ENCODE measurements around the gene DNAL1. TPM values are rescaled to one million over a fixed set of nuclear protein-coding genes. Genes with fewer than 3 reads are reported as not detected.
"Not testable (repeated sequence)": the region's sequence is repeated elsewhere in the genome, so short reads cannot be mapped to it uniquely, and the experiment has no call there.

The DNAL1 gene
- total RNA-seq (ENCODE audit: insufficient read depth, low replicate concordance) = 7.0 TPM

DNA sequence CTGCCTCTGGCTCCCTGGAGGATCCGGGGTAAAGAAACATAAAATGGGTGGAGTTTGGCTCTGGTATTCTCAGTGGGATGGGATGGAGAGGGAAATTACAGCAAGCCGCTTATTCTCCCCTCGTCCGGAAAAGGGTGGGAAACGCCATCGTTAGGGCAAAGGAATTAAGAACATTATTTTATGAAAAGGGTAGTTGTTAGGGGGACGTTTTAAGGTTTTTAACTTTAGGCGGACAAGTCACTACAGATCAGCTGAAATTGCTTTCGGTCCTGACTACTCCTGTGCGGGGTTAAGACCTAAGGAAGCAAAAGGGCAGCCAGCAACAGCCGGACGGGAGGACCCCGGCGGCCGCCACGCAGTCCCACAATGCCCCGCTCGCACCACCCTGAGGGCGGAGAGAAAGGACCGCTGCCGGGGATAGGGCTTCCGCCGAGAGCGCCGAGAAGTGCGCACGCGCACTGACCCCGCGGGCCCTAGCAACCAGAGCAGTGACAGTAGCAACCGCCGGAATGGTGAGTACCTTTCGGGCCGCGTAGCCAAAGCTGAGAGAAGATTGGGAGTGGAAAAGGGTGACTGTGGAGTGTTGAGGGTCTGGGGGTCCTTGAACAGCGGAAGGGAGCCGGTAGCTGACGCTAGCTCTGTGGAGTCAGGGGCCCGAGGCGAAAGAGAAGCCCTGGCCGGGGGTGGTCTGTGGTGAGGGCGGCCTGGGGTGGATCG lies at the start of gene DNAL1:
TSS of gene DNAL1 (plus strand) at position 456 of the 717 bp plus-strand sequence. CDS start at position 510, 54 bp downstream.
- DNase-seq (ENCODE audit: low spot score) = peak; percentile 96

GRCh38 chr14:73599499-73599898 lies 45.3 kb upstream of the DNAL1 start:
- no peak for DNase-seq (ENCODE audit: low spot score)

DNA sequence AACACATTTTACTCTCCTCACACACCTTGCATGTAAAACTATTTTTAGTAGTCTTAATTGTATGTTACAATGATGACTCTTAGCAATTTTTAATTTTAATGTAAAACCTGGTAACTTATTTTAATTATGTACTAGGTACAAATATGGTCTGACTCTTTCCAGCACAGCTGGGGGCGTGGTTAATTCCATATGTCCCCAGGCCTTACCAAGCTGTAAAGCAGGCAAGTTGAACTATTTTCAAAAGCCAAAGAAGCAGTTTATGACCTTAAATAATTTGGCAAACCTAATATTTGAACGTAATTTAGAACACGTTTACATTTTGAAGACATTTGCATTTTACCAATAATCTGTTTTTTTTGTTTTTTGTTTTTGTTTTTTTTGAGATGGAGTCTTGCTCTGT lies 41.8 kb upstream of the DNAL1 start:
- DNase-seq (ENCODE audit: low spot score) = no peak

DNA sequence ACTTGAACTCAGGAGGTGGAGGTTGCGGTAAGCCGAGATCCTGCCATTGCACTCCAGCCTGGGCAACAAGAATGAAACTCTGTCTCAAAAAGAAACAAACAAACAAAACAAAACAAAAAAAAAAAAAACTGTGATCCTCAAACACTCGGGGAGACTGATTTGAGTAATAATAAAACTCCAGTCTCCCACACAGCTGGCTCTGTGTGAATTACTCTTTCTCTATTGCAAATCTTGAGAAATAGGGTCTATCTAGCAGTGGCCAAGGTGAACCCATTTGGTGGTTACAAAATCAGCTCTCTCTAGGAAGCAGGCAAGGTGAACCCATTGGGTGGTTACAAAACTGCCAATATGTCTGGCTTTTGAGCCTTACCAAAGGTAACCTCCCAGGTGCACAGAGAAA lies 38.5 kb upstream of the DNAL1 start:
- DNase-seq (ENCODE audit: low spot score) = no peak

GRCh38 chr14:73607241-73607640 lies 37.5 kb upstream of the DNAL1 start:
- DNase-seq (ENCODE audit: low spot score) = no peak

GRCh38 chr14:73610687-73611086 lies 34.1 kb upstream of the DNAL1 start:
- no peak for DNase-seq (ENCODE audit: low spot score)

DNA sequence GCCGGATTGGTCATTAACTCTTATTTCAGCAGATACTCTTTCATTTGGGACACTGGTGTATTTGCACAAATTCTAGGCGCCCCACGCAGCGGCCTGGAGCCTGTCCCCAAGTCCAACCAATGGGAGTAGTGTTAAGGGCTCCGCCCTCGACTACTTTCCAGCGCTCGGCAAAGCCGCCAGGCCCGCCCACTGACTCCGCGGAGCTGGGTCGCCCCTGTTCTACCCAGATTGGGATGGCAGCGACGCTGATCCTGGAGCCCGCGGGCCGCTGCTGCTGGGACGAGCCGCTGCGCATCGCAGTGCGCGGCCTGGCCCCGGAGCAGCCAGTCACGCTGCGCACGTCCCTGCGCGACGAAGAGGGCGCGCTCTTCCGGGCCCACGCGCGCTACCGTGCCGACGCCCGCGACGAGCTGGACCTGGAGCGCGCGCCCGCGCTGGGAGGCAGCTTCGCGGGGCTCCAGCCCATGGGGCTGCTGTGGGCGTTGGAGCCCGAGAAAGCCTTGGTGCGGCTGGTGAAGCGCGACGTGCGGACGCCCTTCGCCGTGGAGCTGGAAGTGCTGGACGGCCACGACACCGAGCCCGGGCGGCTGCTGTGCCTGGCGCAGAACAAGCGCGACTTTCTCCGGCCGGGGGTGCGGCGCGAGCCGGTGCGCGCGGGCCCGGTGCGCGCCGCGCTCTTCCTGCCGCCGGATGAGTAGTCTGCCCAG lies 32.3 kb upstream of the DNAL1 start, which contains the start of gene ACOT6:
TSS of gene ACOT6 (plus strand) at position 179 of the 707 bp plus-strand sequence. CDS start at position 234, 55 bp downstream.
- peak; percentile 86 for DNase-seq (ENCODE audit: low spot score)

DNA sequence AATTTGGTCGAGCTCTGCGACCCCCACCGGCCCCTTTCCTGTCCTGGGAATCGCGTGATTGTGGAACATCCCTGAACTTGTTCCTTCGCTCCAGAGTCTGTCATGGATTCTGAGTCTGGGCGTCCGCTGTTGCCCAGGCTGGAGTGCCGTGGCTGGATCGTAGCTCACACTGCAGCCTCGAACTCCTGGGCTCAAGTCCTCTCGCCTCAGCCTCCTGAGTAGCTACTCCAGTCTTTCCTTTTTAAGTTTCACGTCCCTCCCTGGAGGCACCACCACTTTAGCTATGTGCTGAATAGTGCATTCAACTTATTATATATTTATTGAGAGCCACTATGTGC lies 31.8 kb upstream of the DNAL1 start:
- DNase-seq (ENCODE audit: low spot score) = no peak

- DNase-seq (ENCODE audit: low spot score) = no peak
Observed at GRCh38 chr14:73613419-73613963, 31.3 kb upstream of the DNAL1 start.

DNA sequence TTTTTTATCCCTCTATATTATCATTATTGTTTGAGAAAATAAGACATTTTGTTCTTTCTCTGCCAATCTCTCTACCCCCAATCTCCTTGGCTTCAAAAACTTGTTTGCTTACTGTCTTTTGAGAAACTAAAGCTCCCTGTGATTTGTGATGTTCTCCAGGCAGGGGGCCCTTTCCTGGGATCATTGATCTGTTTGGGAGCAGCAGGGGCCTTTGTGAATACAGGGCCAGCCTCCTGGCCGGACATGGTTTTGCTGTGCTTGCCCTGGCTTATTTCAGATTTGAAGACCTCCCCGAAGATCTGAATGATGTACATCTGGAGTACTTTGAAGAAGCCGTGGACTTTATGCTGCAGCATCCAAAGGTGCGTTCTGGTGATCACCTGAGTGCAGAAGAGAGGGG lies 28.0 kb upstream of the DNAL1 start:
- no peak for DNase-seq (ENCODE audit: low spot score)

DNA sequence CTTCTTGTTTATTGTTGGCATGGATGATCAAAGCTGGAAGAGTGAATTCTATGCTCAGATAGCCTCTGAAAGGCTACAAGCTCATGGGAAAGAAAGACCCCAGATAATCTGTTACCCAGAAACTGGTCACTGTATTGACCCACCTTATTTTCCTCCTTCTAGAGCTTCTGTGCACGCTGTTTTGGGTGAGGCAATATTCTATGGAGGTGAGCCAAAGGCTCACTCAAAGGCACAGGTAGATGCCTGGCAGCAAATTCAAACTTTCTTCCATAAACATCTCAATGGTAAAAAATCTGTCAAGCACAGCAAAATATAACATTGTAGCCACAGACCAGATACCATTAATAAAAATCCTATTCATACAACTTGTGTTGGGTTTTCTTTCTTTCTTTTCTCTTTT lies 25.3 kb upstream of the DNAL1 start:
- no peak for DNase-seq (ENCODE audit: low spot score)

- no peak for DNase-seq (ENCODE audit: low spot score)
Observed at GRCh38 chr14:73620268-73620667, 24.5 kb upstream of the DNAL1 start.

GRCh38 chr14:73623504-73624054 lies 21.2 kb upstream of the DNAL1 start:
- DNase-seq (ENCODE audit: low spot score) = no peak

- DNase-seq (ENCODE audit: low spot score) = no peak
Observed at GRCh38 chr14:73625706-73626105, 19.1 kb upstream of the DNAL1 start.

GRCh38 chr14:73627151-73627558 lies 17.6 kb upstream of the DNAL1 start:
- no peak for DNase-seq (ENCODE audit: low spot score)

GRCh38 chr14:73630009-73630780 lies 14.6 kb upstream of the DNAL1 start:
- peak; percentile 51 for DNase-seq (ENCODE audit: low spot score)

DNA sequence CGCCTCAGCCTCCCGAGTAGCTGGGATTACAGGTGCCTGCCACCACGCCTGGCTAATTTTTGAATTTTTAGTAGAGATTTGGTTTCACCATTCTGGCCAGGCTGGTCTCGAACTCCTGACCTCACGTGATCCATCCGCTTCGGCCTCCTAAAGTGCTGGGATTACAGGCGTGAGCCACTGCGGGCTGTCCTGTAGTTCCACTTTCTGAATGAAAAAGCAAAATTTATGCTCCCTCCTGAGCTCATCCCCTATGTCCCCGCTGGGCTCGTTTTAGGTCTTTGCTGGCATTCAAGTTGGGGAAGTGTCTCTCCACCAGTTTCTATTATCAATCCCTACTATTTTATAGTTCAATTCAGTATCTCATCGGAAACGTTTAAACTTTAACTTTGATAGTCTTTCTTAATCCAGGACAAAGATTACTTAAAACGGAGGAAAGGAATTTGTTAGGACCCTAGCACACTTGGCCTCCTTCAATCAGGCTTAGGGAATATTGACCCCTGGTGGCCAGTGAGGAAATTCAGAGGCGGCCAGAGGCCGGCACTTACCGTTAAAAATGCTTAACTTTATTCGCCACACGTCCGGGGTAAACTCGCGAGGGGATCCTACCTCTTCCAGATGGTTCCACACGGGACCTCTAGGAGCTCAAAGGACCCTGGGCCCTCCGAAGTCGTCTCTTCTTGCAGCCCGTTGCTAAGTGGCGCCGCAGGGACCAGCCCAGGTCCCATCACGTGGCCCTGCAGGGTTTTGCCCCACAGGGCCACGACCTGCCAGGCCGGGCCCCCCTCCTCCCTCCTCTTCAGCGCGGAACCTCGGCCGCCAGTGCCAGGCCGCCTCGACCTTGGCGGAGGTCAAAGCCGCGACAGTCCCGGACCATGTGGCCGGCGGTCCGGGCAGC lies 11.4 kb upstream of the DNAL1 start:
- peak; percentile 72 for DNase-seq (ENCODE audit: low spot score)

- no peak for DNase-seq (ENCODE audit: low spot score)
Observed at GRCh38 chr14:73634011-73634833, 10.6 kb upstream of the DNAL1 start.

GRCh38 chr14:73636355-73636754 lies 8.4 kb upstream of the DNAL1 start:
- DNase-seq (ENCODE audit: low spot score) = not testable (repeated sequence)

- DNase-seq (ENCODE audit: low spot score) = no peak
Observed at GRCh38 chr14:73637830-73638229, 7.0 kb upstream of the DNAL1 start.
